Gastrocnemius medialis (tissue), 4 donors: Measurements from ENCODE around the gene NKRF.

Experiments
- CTCF ChIP-seq, 5 experiments: fragments of 450-650 bp in 3 of 5; fragments of 200-600 bp in 2 of 5; sonication (generic) in 2 of 5; IDR thresholded peaks in 4 of 5; conservative IDR thresholded peaks in 1 of 5; 1 replicate in 4 of 5; 2 replicates in 1 of 5; pipeline ENCODE4 v1.5.1; 2016 to 2019; ENCODE audit warnings: antibody characterized with exemption in 5 of 5, mild to moderate bottlenecking in 3 of 5, moderate library complexity in 3 of 5
- POLR2A ChIP-seq, 2 donors: fragments of 450-650 bp; IDR thresholded peaks; one replicate each; pipeline ENCODE4 v1.6.1; 2017; ENCODE audit warnings: antibody characterized with exemption in 2 of 2, mild to moderate bottlenecking in 2 of 2, moderate library complexity in 2 of 2

- TF ChIP-seq CTCF (IDR thresholded peaks at IDR 0.05 in 4 of 5, conservative IDR thresholded peaks at IDR 0.05 in 1 of 5) (no peak), POLR2A (IDR thresholded peaks at IDR 0.05) (no peak)
Observed at GRCh38 chrX:119549327-119550016, 56.8 kb downstream of the NKRF start.
